Astrocyte (in vitro differentiated cells and primary cell): ENCODE results near the gene MYO7B.

Experiments used
- CTCF ChIP-seq: IDR thresholded peaks from 2 replicates; pipeline ENCODE4 v1.5.1; 2011; ENCODE audit warnings: low read depth, mild to moderate bottlenecking, inconsistent platforms, low read length, moderate library complexity; ENCODE audit not compliant: insufficient read depth
- EZH2 ChIP-seq: IDR thresholded peaks from 2 replicates; pipeline ENCODE4 v1.6.1; 2012; ENCODE audit warnings: mild to moderate bottlenecking, low read length, inconsistent platforms; ENCODE audit not compliant: insufficient read depth

DNA sequence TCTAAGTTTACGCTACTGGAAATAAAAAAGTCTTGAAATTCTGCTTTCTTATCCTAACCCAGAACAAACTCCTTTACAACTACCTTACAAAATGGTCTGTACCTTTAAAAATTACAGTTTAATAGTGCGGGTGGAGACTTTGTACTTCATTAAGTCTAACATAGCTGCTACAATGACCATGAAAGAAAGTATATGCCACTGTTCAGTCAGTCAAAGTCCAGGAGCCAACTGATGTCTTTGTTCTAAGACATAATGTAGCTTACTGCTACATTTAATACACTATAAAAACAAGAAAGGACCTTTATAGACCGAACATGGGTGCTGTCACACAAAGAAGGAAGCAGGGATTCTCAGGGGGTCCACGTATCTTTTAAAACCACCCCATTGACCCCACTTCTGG lies 45.2 kb upstream of the MYO7B start:
- TF ChIP-seq CTCF (no peak), EZH2 (no peak)
